ENCODE data around the gene DLX5. TPM values are rescaled to one million over a fixed set of nuclear protein-coding genes. Genes with fewer than 3 reads are reported as not detected.

Gene DLX5
- total and polyA plus RNA-seq, 2 donors (not counting 3 experiments of a cell fraction or from before 2014, with no cell fraction given), result not detected

DNA sequence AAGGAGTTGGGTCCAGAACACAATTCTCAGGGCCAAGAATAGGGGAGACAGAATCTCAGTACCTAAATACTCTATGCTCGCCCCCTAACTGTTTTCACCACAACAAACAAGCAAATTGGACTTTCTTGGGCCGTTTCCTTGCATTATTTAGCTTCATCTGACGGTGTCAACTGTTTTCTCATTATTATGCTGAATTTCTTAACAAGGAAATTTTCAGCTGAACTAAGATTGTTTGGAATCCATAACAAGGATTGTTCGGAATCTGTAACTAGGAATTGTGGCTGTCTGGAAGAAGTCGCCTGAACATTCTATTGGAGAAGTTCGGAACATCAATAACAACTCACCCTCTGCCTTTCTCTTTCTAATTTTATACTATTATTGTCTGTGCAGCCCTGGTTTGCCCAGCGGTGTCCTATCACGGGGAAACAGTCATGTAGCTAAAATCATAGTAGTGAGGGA lies 34.7 kb downstream of the DLX5 start:
- H3K4me1 ChIP-seq (ENCODE audit: control insufficient read depth, extremely low read depth, insufficient read depth, low read length), result no peaks in the 10 kb centered on the region
- H3K9me1 ChIP-seq (replicated peaks; ENCODE audit: control insufficient read depth, extremely low read depth, insufficient read depth, low read length), result no peaks in the 10 kb centered on the region
- FAIRE-seq (no peak), DNase-seq (ENCODE audit: low read depth, low spot score) (no peak)
- no peaks in the 10 kb centered on the region for H3K79me2 ChIP-seq (ENCODE audit: control insufficient read depth, insufficient read depth, low read length)
- intact Hi-C loops (cut with micrococcal nuclease) (no loop called here), dilution Hi-C loops (cut with MboI; ENCODE audit: extremely low pct_ligation_motif_present, low sequenced_read_pairs) (no loop called here)
- H3K27ac ChIP-seq (ENCODE audit: insufficient read depth, low read depth, low read length), result no peak overlapping the region
- no TSS peak for BruUV-seq (replicated peaks)
- H4K20me1 ChIP-seq (replicated peaks; ENCODE audit: control insufficient read depth, extremely low read depth, insufficient read depth, low read length), result no peaks in the 10 kb centered on the region
- peaks cover 62 to 83% of the 10 kb centered on the region in 2 experiments for H3K27me3 ChIP-seq (ENCODE audit: control insufficient read depth in 2 of 2, insufficient read depth in 2 of 2, low read length in 2 of 2)
- no peaks in the 10 kb centered on the region for H3K36me3 ChIP-seq (ENCODE audit: control insufficient read depth in 2 of 2, extremely low read depth in 1 of 2, insufficient read depth in 2 of 2, low read length in 2 of 2)
- ChIA-PET POLR2A (no interaction called here), CTCF (no interaction called here)
- H2AFZ ChIP-seq (ENCODE audit: low read depth, low read length), result no peak overlapping the region
- H3K4me2 ChIP-seq (ENCODE audit: insufficient read depth, low read length), result no peak overlapping the region
- no peak overlapping the region for H3K9ac ChIP-seq (replicated peaks; ENCODE audit: extremely low read depth, insufficient read depth, low read length)
- H3K4me3 ChIP-seq (replicated peaks in 1 of 3; ENCODE audit: insufficient read depth in 1 of 3, low read depth in 1 of 3, low read length in 3 of 3), result no peak overlapping the region
- H3K9me3 ChIP-seq (replicated peaks; ENCODE audit: control insufficient read depth, insufficient read depth, low read length), result no peaks in the 10 kb centered on the region
- no peak for TF ChIP-seq CTCF (IDR thresholded peaks at IDR 0.05; ENCODE audit: extremely low read depth in 1 of 2, insufficient read depth in 1 of 2, low read depth in 1 of 2, low read length in 2 of 2)
- TF ChIP-seq GATA2 (IDR thresholded peaks at IDR 0.05; ENCODE audit: insufficient read depth, insufficient read length, low read depth, low read length), result no peak
- TF ChIP-seq, protein P1, sequence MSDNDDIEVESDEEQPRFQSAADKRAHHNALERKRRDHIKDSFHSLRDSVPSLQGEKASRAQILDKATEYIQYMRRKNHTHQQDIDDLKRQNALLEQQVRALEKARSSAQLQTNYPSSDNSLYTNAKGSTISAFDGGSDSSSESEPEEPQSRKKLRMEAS (IDR thresholded peaks at IDR 0.05; ENCODE audit: insufficient read depth, insufficient read length), result no peak
- no peak for TF ChIP-seq JUN (IDR thresholded peaks at IDR 0.05; ENCODE audit: borderline replicate concordance, insufficient read depth, insufficient read length, low read depth)
- TF ChIP-seq MYC (IDR thresholded peaks at IDR 0.05; ENCODE audit: low read depth, low read length), result no peak
- TF ChIP-seq FOS (IDR thresholded peaks at IDR 0.05; ENCODE audit: borderline replicate concordance, insufficient read depth, low read length), result no peak
- TF ChIP-seq POLR2A (IDR thresholded peaks at IDR 0.05; ENCODE audit: low read depth, low read length), result no peak
- TF ChIP-seq POLR2AphosphoS5 (IDR thresholded peaks at IDR 0.05; ENCODE audit: insufficient read depth, low read depth, low read length), result no peak
- no peak for TF ChIP-seq EZH2 (IDR thresholded peaks at IDR 0.05; ENCODE audit: borderline replicate concordance, low read depth, low read length, severe bottlenecking)

Measured in endothelial cell of umbilical vein (primary cell).